ENCODE results near the gene GRID1. TPM values are rescaled to one million over a fixed set of nuclear protein-coding genes. Genes with fewer than 3 reads are reported as not detected.
A peak's percentile ranks its signal among the peaks of the same experiment; 100 is the strongest.

Gene GRID1
- total RNA-seq, 1 donor from 2014 or later: 0.60 TPM

- Mint-ChIP-seq H3K27me3 (ENCODE audit: low read depth) (no peaks in the 10 kb centered on the region), H3K4me3 (ENCODE audit: unreplicated experiment) (no peak overlapping the region), H3K4me1 (ENCODE audit: low read depth) (no peaks in the 10 kb centered on the region), H3K9me3 (ENCODE audit: low read depth) (no peaks in the 10 kb centered on the region), H3K27ac (ENCODE audit: unreplicated experiment) (no peak overlapping the region), H3K36me3 (ENCODE audit: low read depth) (no peaks in the 10 kb centered on the region)
- DNase-seq (ENCODE audit: low spot score): peak; percentile 36
- TF ChIP-seq CTCF (IDR thresholded peaks at IDR 0.05): no peak
These were observed 261.4 kb downstream of the GRID1 start for GRCh38 chr10:86105181-86105580.

GRCh38 chr10:86104611-86105145 lies 261.9 kb downstream of the GRID1 start:
- peak; percentile 43 for DNase-seq (ENCODE audit: low spot score)
- no peaks in the 10 kb centered on the region for H3K27me3 Mint-ChIP-seq (ENCODE audit: low read depth)
- no peak overlapping the region for H3K27ac Mint-ChIP-seq (ENCODE audit: unreplicated experiment)
- H3K4me3 Mint-ChIP-seq (ENCODE audit: unreplicated experiment): no peak overlapping the region
- no peaks in the 10 kb centered on the region for H3K4me1 Mint-ChIP-seq (ENCODE audit: low read depth)
- H3K36me3 Mint-ChIP-seq (ENCODE audit: low read depth): no peaks in the 10 kb centered on the region
- H3K9me3 Mint-ChIP-seq (ENCODE audit: low read depth): no peaks in the 10 kb centered on the region
- no peak for TF ChIP-seq CTCF (IDR thresholded peaks at IDR 0.05)

- no peaks in the 10 kb centered on the region for H3K4me1 Mint-ChIP-seq (ENCODE audit: low read depth)
- H3K4me3 Mint-ChIP-seq (ENCODE audit: unreplicated experiment): no peak overlapping the region
- DNase-seq (ENCODE audit: low spot score): peak; percentile 74
- TF ChIP-seq CTCF (IDR thresholded peaks at IDR 0.05): no peak
- H3K27me3 Mint-ChIP-seq (ENCODE audit: low read depth): no peaks in the 10 kb centered on the region
- H3K27ac Mint-ChIP-seq (ENCODE audit: unreplicated experiment): no peak overlapping the region
- no peaks in the 10 kb centered on the region for H3K36me3 Mint-ChIP-seq (ENCODE audit: low read depth)
- no peaks in the 10 kb centered on the region for H3K9me3 Mint-ChIP-seq (ENCODE audit: low read depth)
These were observed 262.4 kb downstream of the GRID1 start for GRCh38 chr10:86104156-86104555.

GRCh38 chr10:86103391-86104101 lies 263.0 kb downstream of the GRID1 start:
- Mint-ChIP-seq H3K36me3 (ENCODE audit: low read depth) (no peaks in the 10 kb centered on the region), H3K4me1 (ENCODE audit: low read depth) (no peaks in the 10 kb centered on the region), H3K9me3 (ENCODE audit: low read depth) (no peaks in the 10 kb centered on the region), H3K4me3 (ENCODE audit: unreplicated experiment) (no peak overlapping the region), H3K27me3 (ENCODE audit: low read depth) (no peaks in the 10 kb centered on the region), H3K27ac (ENCODE audit: unreplicated experiment) (no peak overlapping the region)
- TF ChIP-seq CTCF (IDR thresholded peaks at IDR 0.05): no peak
- DNase-seq (ENCODE audit: low spot score): peak; percentile 62

- DNase-seq (ENCODE audit: low spot score): no peak
- no peak for TF ChIP-seq CTCF (IDR thresholded peaks at IDR 0.05)
- Mint-ChIP-seq H3K36me3 (ENCODE audit: low read depth) (no peaks in the 10 kb centered on the region), H3K27me3 (ENCODE audit: low read depth) (no peaks in the 10 kb centered on the region), H3K4me3 (ENCODE audit: unreplicated experiment) (no peak overlapping the region), H3K4me1 (ENCODE audit: low read depth) (no peaks in the 10 kb centered on the region), H3K27ac (ENCODE audit: unreplicated experiment) (no peak overlapping the region), H3K9me3 (ENCODE audit: low read depth) (no peaks in the 10 kb centered on the region)
These were observed 264.1 kb downstream of the GRID1 start for GRCh38 chr10:86102451-86102850.
